SK-N-SH (cell line): Measurements from ENCODE around the gene SPATA25. TPM values are rescaled to one million over a fixed set of nuclear protein-coding genes. Genes with fewer than 3 reads are reported as not detected.

Experiments
- CTCF ChIA-PET: fragments of 300-600, 350-600 bp; formaldehyde crosslinking; extraction: SDS; loops from one replicate; lab custom pipeline; 2021; lab: Yijun Ruan, JAX
- POLR2A ChIA-PET: fragments of 350-600 bp; sonication (Branson Sonifier 250); formaldehyde crosslinking; extraction: SDS; loops from one replicate; lab custom pipeline; 2020; ENCODE audit warnings: antibody characterized with exemption, inconsistent platforms; lab: Yijun Ruan, JAX
- DNase-seq: peaks from one replicate; pipeline ENCODE4 v3.0.0; 2012
- H2AFZ ChIP-seq: fragments of 200-600 bp; sonication (generic); 2 replicates; pipeline ENCODE4 v1.8.1; 2016; ENCODE audit warnings: antibody characterized with exemption, mild to moderate bottlenecking, low read depth
- H3F3A ChIP-seq: fragments of 200-600 bp; sonication (generic); replicated peaks from 2 replicates; pipeline ENCODE3; 2016; ENCODE audit warnings: antibody characterized with exemption, mild to moderate bottlenecking; ENCODE audit not compliant: insufficient read depth
- H3K27ac ChIP-seq, 2 experiments: fragments of 200-500 bp in 1 of 2; fragments of 200-600 bp in 1 of 2; sonication (Bioruptor generic) in 1 of 2; sonication (generic), shearing (Covaris generic) in 1 of 2; 2 replicates each; pipeline versions ENCODE4 v1.5.1 to v1.6.1; 2014 to 2016; ENCODE audit warnings: low read depth in 2 of 2, inconsistent platforms in 1 of 2, low read length in 1 of 2, mild to moderate bottlenecking in 1 of 2, mixed read lengths in 1 of 2
- H3K27me3 ChIP-seq: fragments of 200-600 bp; sonication (generic), shearing (Covaris generic); 2 replicates; pipeline ENCODE4 v1.6.1; 2016; ENCODE audit warnings: mixed run types; ENCODE audit not compliant: insufficient read depth
- H3K36me3 ChIP-seq, 2 experiments: fragments of 200-500 bp in 1 of 2; fragments of 200-600 bp in 1 of 2; sonication (Bioruptor generic) in 1 of 2; sonication (generic) in 1 of 2; replicated peaks in 1 of 2; 2 replicates each; pipeline versions ENCODE3 to v1.5.1; 2014 to 2016; ENCODE audit warnings: low read length in 1 of 2, mild to moderate bottlenecking in 1 of 2; ENCODE audit not compliant: insufficient read depth in 2 of 2, control insufficient read depth in 1 of 2
- H3K4me1 ChIP-seq, 2 experiments: fragments of 200-500 bp in 1 of 2; fragments of 200-600 bp in 1 of 2; sonication (Bioruptor generic) in 1 of 2; sonication (generic), shearing (Covaris generic) in 1 of 2; 2 replicates each; pipeline versions ENCODE4 v1.5.1 to v1.6.1; 2014 to 2016; ENCODE audit warnings: low read depth in 1 of 2, low read length in 1 of 2, mixed run types in 1 of 2; ENCODE audit not compliant: insufficient read depth in 2 of 2, control insufficient read depth in 1 of 2
- H3K4me2 ChIP-seq: fragments of 200-600 bp; sonication (generic), shearing (Covaris generic); 2 replicates; pipeline ENCODE4 v1.6.1; 2017; ENCODE audit warnings: mixed run types
- H3K4me3 ChIP-seq, 2 experiments: fragments of 200-500 bp in 1 of 2; fragments of 200-600 bp in 1 of 2; sonication (Bioruptor generic) in 1 of 2; sonication (generic), shearing (Covaris generic) in 1 of 2; 2 replicates each; pipeline versions ENCODE4 v1.5.1 to v1.8.1; 2014 to 2016; ENCODE audit warnings: low read depth in 2 of 2, inconsistent platforms in 1 of 2, low read length in 1 of 2, mild to moderate bottlenecking in 1 of 2, mixed read lengths in 1 of 2, moderate library complexity in 1 of 2
- H3K79me2 ChIP-seq: fragments of 200-600 bp; sonication (generic); 2 replicates; pipeline ENCODE4 v1.8.1; 2017; ENCODE audit warnings: mild to moderate bottlenecking; ENCODE audit not compliant: insufficient read depth
- H3K9ac ChIP-seq: fragments of 200-600 bp; sonication (generic); 2 replicates; pipeline ENCODE4 v1.6.1; 2017; ENCODE audit warnings: mixed run types
- H3K9me2 ChIP-seq: fragments of 200-600 bp; sonication (generic); 2 replicates; pipeline ENCODE4 v1.6.1; 2017; ENCODE audit warnings: mixed run types
- H3K9me3 ChIP-seq: fragments of 200-600 bp; sonication (generic); 2 replicates; pipeline ENCODE4 v1.6.1; 2017; ENCODE audit warnings: mixed run types, mild to moderate bottlenecking, moderate library complexity
- H4K20me1 ChIP-seq: fragments of 200-600 bp; sonication (generic); 2 replicates; pipeline ENCODE4 v1.6.1; 2017; ENCODE audit warnings: mild to moderate bottlenecking, mixed run types; ENCODE audit not compliant: insufficient read depth
- EP300 ChIP-seq, 2 experiments: IDR thresholded peaks; 2 replicates each; pipeline versions ENCODE4 v1.4.0 to v1.6.1; 2012; ENCODE audit warnings: borderline replicate concordance in 1 of 2, low read depth in 1 of 2, low read length in 1 of 2
- FOXM1 ChIP-seq: IDR thresholded peaks from 2 replicates; pipeline ENCODE4 v1.4.0; 2012; ENCODE audit warnings: low read depth, mild to moderate bottlenecking
- GABPA ChIP-seq: IDR thresholded peaks from 2 replicates; pipeline ENCODE4 v1.4.0; 2012; ENCODE audit warnings: low read depth, mild to moderate bottlenecking
- GATA2 ChIP-seq: sonication (generic); formaldehyde crosslinking; IDR thresholded peaks from 2 replicates; pipeline ENCODE4 v1.5.0; 2020; ENCODE audit warnings: mild to moderate bottlenecking, missing genetic modification reagents
- MXI1 ChIP-seq: IDR thresholded peaks from 2 replicates; pipeline ENCODE4 v1.6.1; 2012; ENCODE audit warnings: mild to moderate bottlenecking, low read depth, low read length, improper control_type of control experiment
- NFIC ChIP-seq: IDR thresholded peaks from 2 replicates; pipeline ENCODE4 v1.4.0; 2012; ENCODE audit warnings: borderline replicate concordance
- RCOR1 ChIP-seq: fragments of 150-350 bp; IDR thresholded peaks from 2 replicates; pipeline ENCODE4 v1.6.1; 2017; ENCODE audit warnings: antibody characterized with exemption, low read length
- REST ChIP-seq: IDR thresholded peaks from 2 replicates; pipeline ENCODE4 v1.6.1; 2012; ENCODE audit warnings: mild to moderate bottlenecking, low read depth, low read length, moderate library complexity
- RFX5 ChIP-seq: IDR thresholded peaks from 2 replicates; pipeline ENCODE4 v1.6.1; 2012; ENCODE audit warnings: mild to moderate bottlenecking, improper control_type of control experiment, low read length
- RXRA ChIP-seq: IDR thresholded peaks from 2 replicates; pipeline ENCODE4 v1.4.0; 2012; ENCODE audit warnings: low read depth, mild to moderate bottlenecking, borderline replicate concordance
- SMC3 ChIP-seq: IDR thresholded peaks from 2 replicates; pipeline ENCODE4 v1.6.1; 2012; ENCODE audit warnings: low read depth, low read length, improper control_type of control experiment
- TCF12 ChIP-seq: IDR thresholded peaks from 2 replicates; pipeline ENCODE4 v1.4.0; 2012
- YY1 ChIP-seq: IDR thresholded peaks from 2 replicates; pipeline ENCODE4 v1.4.0; 2012; ENCODE audit warnings: low read depth, mild to moderate bottlenecking
- WGBS: methylation state at CpG from one replicate; pipeline ENCODE4 v1.1.6; 2017; ENCODE audit warnings: low lambda C conversion rate; 5-methylcytosine and 5-hydroxymethylcytosine counted together
- polyA plus RNA-seq, 3 experiments: library from polyadenylated mRNA; depleted of rRNA; stranded (reverse); fragments of >200 nt; gene quantifications; 2 replicates each; pipeline ENCODE4 v1.2.3, GENCODE V29; 2012
- TF ChIP-seq, protein P1 (sequence below): fragments of 150-350 bp; IDR thresholded peaks from 2 replicates; pipeline ENCODE4 v1.6.1; 2017; ENCODE audit warnings: antibody characterized with exemption, low read length, low read depth, borderline replicate concordance

The SPATA25 gene
- polyA plus RNA-seq, 1 of the 3 experiments (the other 2 are of a cell fraction): 1.3 TPM

DNA sequence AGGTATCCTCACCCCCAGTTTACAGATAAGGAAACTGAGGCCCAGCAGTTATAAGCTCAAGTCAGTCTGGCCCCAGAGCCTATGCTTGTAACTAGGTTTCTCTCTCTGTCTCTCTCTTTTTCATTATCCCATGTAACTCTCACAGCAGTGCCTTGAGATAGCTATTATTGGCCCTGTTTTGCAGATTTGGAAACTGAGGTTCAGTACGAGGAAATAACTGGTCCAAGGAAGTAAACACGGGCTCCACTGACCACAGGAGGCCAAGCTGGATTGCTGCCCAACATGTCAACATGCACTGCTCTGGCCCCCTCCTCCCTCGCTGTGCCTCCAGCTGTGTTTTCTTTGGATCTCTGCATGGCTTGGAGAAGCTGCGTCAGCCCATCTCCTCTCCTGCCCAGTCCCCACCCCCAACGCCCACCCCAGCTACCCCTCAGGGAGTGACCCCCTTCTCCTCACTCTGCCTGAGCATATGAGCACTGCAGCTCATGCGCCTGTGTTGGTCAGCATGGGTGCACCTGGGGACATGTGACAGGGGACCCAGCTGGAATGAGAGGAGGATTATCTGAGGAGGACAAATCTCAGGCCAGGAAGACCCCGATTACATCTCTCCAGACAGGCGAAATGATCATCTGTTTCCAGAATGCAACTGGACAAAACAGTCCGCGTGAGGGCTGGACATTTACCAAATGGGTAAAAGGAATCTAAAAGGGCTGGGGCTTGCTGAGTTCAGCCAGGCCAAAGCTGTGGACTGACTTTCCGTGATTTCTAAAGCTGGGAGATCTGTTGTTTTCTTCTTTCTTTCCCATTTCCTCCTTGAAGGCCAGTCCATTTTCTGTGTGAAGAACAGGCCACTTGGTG lies 32.3 kb upstream of the SPATA25 start:
- no peaks in the 10 kb centered on the region for H3K27me3 ChIP-seq
- POLR2A ChIA-PET: interaction anchor here (0.9 to 3.3 kb wide), 7 partner anchors 8 to 29 kb away, joined by 3 to 34 read pairs (median 3); partner anchors contain the start of genes CTSA, NEURL2, PCIF1 and PLTP
- TF ChIP-seq RCOR1 (no peak), REST (no peak), FOXM1 (no peak), TCF12 (0 out of 2 replicates have a peak, but pooled peaks have one; percentile 2), GABPA (no peak), SMC3 (no peak), RFX5 (peak; percentile 83), EP300 (IDR thresholded peaks at IDR 0.05; ENCODE audit: borderline replicate concordance in 1 of 2, low read depth in 1 of 2, low read length in 1 of 2) (peak in 1 of 2 experiments; percentile 27; a peak in 1 of 4 replicates), YY1 (no peak), MXI1 (no peak), RXRA (no peak), NFIC (0 out of 2 replicates have a peak, but pooled peaks have one; percentile 16), GATA2 (peak; percentile 70)
- TF ChIP-seq, protein P1, sequence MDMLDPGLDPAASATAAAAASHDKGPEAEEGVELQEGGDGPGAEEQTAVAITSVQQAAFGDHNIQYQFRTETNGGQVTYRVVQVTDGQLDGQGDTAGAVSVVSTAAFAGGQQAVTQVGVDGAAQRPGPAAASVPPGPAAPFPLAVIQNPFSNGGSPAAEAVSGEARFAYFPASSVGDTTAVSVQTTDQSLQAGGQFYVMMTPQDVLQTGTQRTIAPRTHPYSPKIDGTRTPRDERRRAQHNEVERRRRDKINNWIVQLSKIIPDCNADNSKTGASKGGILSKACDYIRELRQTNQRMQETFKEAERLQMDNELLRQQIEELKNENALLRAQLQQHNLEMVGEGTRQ: no peak
- CTCF ChIA-PET: interaction anchor here (0.6 to 2.6 kb wide), 7 partner anchors 8 to 50 kb away, joined by 3 to 10 read pairs (median 5); partner anchors contain the start of genes CTSA and NEURL2
- DNase-seq: peak; percentile 65
- no peaks in the 10 kb centered on the region for H3K79me2 ChIP-seq
- H3K9ac ChIP-seq: no peak overlapping the region
- no peaks in the 10 kb centered on the region for H4K20me1 ChIP-seq
- H3K4me2 ChIP-seq: peak overlapping the region; percentile 58
- no peaks in the 10 kb centered on the region for H3K9me2 ChIP-seq
- H3K4me3 ChIP-seq: no peak overlapping the region
- H3K9me3 ChIP-seq: no peaks in the 10 kb centered on the region
- peaks cover 0 to 12% of the 10 kb centered on the region in 2 experiments; a peak in 1 of 4 replicates for H3K4me1 ChIP-seq
- peak overlapping the region; percentile 40 to 71; a peak in 3 of 4 replicates for H3K27ac ChIP-seq
- 33% methylated on average over 11 of the region's 11 CpGs for WGBS
- H3F3A ChIP-seq: peaks cover 5% of the 10 kb centered on the region
- no peak overlapping the region for H2AFZ ChIP-seq
- no peaks in the 10 kb centered on the region for H3K36me3 ChIP-seq
